GM18519 (cell line): ENCODE results near the gene SDR42E2.

ENCODE experiments used
- ATAC-seq: cut with Tn5 transposase; IDR thresholded peaks from one replicate; pipeline ENCODE4 v1.9.1; 2021; ENCODE audit warnings: mild to moderate bottlenecking, moderate library complexity; ENCODE audit not compliant: unreplicated experiment, low FRiP score

Gene SDR42E2

GRCh38 chr16:22235839-22236745 is 73.8 kb downstream of the SDR42E2 start:
- no peak for ATAC-seq

- ATAC-seq: no peak
Observed at GRCh38 chr16:22239131-22239805, 77.0 kb downstream of the SDR42E2 start.

GRCh38 chr16:22240023-22240710 is 77.9 kb downstream of the SDR42E2 start:
- ATAC-seq: no peak
